HG02763 (cell line): Measurements from ENCODE around the gene PMEPA1.

ENCODE experiments used
- ATAC-seq: cut with Tn5 transposase; IDR thresholded peaks from one replicate; pipeline ENCODE4 v1.9.1; 2021; ENCODE audit warnings: mild to moderate bottlenecking, moderate library complexity; ENCODE audit not compliant: unreplicated experiment

Gene PMEPA1

DNA sequence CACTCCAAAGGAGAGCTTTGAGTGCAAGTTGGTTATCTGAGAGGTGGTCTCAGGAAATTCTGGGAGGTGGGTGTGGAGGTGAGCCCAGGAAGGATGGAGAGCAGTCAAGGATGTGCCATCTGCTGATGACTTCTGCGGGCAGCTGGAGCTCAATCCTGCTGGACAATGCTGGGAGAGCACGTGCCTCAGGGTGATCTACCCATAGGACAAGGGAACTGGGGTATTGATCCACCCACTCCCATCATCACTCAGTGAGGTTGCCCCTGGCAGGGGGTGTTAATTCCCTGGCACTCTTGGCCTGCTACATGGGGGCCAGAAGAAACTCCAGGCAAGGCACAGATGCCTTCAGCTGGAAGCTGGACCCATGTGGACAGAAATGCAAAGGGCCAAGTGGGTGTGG lies 82.5 kb downstream of the PMEPA1 start:
- ATAC-seq, result no peak

DNA sequence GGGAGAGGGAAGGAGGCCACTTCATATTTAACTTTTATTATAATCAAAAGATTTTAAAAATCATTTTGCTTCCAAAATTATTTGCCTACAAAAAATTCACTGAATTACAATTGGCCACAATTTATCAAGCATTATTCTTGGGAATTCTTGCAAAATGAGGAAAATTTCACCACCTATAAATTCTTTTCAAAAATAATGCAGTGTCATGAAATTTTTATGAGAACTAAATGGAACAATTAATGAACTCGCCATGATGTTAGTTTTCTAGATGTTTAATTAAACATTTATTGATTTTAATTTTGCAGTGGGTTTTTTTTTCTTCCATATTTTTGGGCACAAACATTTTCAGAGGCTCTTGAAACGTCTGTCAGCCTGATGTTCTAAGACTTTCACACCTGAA lies 83.8 kb downstream of the PMEPA1 start:
- ATAC-seq, result no peak

DNA sequence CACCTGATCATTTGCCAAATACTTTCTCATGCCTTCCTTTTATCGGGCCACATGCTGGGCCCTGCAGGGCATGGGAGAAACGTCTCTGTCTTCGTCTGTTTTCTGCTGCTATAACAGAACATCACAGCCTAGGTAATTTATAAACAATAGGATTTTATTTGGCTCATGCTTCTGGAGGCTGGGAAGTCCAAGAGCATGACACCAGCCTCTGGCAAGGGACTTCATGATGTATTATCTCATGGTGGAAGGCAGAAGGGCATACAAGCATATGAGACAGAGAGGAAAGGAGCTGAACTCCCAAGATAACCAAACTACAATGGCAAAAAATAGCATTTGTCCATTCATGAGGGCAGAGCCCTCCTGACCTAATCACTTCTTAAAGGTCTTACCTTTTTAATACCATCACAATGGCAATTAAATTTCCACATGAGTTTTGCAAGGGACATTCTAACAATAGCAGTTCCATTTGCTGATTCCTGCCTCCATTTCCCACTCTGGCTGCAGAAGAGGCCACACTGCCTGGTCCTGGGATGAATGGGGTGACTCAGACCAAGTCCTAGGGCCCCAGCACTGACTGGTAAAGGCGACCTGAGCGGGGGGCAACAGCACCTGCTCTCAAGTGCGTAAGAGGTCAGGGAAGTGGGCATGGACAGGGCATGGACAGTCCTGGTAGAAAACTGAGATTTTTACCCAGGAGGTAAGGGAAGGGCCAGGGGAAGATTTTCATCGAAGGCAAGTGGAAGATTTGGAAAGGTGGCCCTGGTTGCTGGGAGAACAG lies 84.4 kb downstream of the PMEPA1 start:
- ATAC-seq, result no peak

DNA sequence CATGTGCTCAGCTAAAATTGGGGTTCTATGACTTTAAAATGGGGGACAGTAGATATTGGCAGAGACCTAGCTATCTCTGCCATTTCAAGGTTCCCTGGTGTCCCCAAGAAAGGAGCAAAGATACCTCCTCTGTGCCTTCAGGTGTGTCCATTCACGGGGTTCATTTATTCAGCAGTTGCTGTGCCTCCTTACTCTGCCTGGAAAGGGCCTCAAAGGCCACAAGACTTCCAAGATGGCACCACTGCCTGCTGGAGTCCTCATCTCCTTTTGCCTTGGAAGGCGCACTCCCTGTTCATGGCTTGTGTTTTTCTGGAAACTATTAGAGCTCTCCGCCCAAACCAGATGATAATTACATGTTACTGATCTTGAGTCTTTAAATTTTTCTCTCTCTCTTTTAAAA lies 85.7 kb downstream of the PMEPA1 start:
- no peak for ATAC-seq

DNA sequence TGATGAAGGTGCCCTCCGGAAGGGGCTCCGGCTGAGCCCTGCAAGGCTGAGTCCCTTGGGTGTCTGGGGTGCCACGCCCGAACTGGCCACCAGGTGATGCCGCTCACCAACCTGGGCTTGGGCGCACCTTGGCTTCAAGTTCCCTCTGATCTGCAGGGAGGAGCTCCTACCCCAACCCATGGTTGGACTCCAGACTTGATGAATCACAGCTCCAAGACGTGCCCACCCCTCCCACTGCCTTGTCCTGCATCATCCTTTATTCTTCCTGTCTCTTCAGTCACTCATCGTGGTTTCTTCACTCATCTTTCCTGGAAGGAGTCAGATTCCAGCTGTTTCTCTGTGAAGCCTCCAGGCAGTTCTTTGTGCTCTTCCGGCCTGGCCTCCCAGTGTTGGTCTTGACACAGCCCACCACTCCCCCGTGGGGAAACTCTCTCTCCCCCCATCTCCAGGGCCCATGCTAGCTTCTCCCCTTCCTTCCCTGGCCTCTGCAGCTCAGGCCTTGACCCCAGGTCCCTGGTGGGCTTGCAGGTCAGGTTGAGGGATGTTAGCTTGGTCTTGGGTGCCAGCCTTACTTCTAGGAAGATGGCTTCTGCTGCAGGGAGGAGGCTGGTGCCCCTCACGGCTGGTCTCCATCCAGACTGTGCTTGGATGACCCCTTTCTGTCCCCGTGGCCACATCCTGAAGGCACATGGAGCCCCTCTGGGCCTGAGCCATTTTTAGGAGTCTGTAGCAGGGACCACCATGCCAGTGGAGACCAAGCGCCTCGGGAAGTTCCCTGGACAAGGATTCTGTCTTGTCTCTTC lies 87.0 kb downstream of the PMEPA1 start:
- no peak for ATAC-seq

DNA sequence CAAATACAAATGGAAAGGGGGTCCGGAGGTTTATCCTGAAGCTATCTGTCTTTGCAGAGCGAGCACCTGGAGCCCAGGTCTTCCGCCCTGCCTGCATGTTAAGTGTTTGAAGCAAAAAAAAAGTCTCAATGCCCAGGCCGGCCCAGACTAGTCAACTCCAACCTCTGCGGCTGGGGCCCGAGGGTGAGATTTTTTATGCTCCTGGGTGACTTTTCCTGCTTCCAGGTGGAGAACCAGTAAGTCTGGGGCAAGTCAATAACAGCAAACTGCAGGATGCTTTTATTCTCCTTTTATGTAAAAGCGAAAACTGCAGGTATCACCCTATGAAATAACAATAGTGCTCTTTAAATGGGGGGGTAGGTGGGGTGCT lies 87.6 kb downstream of the PMEPA1 start:
- ATAC-seq, result no peak

DNA sequence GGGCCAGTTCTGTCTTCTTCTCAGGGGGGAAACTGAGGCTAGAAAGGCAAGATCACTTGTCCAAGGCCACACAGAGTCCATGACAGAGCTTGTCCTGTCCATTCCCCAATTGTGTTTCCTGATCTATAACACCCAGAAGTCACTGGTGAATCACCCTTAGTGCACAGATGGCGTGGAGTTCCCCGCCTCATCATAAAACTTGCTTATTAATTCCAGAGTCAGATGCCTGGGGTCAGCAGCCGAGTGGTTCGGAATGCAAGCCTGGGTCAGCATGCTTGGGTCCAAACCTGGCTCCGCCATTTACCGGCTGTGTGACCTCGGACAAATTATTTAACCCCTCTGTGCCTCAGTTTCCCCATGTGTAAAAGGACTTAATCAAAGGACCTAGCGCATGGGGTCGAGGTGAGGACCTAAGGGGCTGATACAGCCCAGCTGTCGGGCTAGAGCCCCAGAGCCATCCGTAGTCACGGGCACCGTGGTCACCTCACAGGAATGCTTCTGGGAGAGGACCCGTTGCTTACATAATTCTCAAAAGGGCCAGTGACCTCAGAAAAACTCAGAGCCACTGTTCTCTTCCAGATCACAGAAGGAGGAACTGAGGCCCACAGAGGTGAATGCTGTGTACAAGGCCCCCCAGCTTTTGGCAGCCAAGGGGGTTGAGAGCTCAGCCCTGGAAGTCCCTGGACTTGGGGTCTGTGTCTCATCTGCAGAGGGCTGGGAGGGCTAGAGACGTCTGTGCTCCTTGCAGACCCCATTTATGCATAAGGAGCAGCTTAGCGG lies 88.2 kb downstream of the PMEPA1 start:
- no peak for ATAC-seq

DNA sequence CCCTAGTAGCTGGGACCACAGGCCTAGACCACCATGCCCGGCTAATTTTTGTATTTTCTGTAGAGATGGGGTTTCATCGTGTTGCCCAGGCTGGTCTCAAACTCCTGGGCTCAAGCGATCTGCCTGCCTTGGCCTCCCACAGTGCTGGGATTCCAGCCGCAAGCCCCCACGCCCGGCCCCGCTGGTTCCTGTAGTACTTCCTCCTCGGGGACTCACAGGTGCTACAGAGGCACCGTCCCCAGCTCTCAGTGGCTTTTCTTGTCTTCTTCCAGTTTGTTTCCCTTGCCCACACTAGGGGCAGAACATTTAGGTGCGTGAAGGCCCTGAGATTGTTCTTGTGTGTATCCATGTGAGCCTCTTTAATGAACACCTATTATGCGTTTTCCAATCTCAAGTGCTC lies 88.8 kb downstream of the PMEPA1 start:
- no peak for ATAC-seq

DNA sequence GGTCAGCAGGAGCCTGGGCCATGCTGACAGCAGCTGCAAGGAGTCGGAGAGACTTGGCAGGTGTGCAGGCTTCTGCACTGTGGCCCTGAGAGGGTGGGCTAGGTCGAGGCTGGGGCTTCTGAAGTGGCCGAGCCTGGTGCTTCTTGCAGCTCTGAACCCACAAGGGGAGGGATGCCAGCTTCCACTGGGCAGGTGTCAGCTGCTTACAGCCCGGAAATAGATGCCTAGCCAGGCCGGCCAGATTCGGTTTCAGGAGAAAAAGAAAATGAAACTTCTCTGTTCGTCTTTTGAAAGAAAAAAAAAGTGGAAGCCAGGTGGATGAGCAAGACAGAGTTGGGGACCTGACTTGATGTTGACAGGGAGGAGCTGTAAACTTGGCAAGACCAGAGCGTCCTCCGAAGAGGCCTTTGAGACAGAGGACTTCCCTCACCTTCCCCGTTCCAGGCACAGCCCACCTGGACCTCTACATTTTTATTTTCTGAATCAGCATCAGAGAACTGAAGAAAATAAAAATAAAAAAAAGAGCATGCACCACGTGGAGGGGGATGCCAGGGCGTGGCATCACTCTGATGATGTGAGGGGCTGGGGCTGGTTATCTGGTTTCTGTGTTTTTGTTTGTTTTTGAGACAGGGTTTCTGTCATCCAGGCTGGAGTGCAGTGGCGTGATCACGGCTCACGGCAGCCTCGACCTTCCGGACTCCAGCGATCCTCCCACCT lies 89.4 kb downstream of the PMEPA1 start, which contains the start of gene ZBP1:
ZBP1 (minus strand) TSS at position 153 of the 717 bp plus-strand sequence; CDS start at position 22, 131 bp downstream.
- peak; percentile 62 for ATAC-seq

DNA sequence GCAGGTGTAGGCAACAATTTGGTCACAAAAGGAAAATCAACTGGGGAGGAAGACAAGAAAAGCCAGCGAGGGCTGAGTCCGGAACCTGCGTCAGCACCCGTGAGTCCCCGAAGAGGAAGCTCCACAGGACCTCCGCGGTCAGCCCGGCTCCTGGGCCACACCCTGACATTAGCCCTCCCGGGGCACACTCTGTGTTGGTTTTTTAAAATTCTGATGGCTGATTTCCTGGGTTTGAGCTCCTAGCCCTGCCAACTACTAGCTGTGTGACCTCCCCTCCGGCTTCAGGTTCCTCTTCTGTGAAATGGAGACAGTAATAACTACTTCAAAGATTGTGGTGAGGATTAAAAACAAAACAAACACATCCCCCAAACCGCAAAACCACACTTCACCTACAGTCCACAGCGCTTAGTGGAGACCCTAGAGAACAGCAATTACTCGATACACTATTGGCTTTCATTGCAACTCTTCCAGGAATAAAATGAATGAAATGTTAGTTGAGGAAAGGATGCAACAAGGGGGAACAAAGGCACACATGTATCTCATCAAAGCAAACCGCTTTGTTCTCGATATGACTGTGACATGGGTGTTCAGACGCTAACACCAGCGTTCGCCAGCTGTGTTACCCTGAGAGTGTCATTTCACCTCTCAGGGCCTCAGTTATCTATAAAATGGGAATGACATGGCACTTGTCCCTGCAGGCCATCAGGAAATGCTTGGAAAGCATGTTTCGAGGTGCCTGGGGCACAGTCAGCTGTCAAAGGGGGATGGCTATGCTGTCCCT lies 90.6 kb downstream of the PMEPA1 start:
- ATAC-seq, result peak; percentile 47

DNA sequence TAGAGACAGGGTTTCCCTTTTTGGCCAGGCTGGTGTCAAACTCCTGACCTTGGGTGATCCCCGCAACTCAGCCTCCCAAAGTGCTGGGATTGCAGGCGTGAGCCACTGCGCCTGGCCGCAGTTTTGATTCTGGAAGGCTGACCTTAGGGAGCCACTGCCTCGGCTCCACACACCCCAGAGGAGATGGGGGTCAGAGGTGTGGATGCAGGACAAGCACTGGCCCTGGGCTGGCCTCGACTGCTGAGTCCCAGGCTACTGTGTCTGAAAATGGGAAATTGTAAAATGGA lies 91.1 kb downstream of the PMEPA1 start:
- ATAC-seq, result no peak

DNA sequence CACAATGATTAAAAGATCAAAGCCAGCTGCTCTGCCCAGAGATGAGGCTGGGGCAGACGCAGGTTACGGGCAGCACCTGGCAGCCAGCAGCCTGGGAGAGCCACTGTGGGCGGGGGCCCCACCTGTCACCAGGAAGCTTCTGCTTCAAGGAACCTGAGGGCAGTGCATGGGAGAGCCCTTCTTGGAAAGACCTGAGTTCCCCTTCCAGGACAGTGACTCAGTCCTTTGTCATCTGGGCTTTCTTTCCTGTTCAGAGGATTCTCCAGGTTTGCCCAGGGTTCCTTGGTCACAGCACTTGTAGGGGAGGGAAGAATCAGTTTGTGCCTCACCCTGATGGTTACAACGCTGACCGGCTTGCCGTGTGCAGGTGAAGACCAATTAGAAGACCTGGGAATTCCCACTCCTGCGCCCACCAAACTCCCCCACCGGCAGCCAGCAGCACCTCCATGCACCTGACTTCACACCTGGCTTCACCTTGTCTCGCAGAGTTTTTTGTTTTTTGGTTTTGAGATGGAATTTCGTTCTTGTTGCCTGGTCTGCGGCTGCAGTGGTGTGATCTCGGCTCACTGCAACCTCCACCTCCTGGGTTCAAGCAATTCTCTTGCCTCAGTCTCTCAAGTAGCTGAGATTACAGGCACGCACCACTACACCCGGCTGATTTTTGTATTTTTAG lies 91.6 kb downstream of the PMEPA1 start:
- no peak for ATAC-seq

DNA sequence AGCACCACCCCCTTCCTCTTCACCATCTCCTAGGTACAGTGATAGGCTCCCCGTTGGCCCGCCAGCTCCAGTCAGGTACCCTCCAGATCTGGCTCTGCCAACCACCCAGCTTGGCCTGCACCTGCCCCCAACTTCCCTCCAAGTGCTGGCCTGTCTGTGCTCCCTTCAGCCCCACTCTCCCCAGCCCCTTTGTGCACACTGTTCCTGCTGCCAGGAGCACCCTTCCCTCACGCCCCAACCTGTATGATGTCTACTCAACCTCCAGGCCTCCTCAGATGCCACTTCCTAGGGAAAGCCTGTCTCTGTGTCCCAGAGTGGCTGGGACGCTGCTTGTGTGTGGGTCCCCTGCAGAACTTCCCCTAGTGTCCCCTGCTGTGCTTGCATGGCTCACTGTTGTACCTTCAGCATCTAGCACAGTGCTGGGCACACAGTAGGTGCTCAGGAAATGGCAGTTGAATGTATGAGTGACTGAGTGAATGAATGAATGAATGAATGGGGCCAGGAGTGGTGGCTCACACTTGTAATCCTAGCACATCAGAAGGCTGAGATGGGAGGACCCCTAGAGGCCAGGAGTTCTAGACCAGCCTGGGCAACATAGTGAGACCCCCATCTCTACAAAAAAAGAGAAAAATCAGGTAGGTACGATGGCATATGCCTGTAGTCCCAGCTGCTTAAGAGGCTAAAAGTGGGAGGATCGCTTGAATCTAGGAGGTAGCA lies 92.6 kb downstream of the PMEPA1 start:
- ATAC-seq, result no peak

DNA sequence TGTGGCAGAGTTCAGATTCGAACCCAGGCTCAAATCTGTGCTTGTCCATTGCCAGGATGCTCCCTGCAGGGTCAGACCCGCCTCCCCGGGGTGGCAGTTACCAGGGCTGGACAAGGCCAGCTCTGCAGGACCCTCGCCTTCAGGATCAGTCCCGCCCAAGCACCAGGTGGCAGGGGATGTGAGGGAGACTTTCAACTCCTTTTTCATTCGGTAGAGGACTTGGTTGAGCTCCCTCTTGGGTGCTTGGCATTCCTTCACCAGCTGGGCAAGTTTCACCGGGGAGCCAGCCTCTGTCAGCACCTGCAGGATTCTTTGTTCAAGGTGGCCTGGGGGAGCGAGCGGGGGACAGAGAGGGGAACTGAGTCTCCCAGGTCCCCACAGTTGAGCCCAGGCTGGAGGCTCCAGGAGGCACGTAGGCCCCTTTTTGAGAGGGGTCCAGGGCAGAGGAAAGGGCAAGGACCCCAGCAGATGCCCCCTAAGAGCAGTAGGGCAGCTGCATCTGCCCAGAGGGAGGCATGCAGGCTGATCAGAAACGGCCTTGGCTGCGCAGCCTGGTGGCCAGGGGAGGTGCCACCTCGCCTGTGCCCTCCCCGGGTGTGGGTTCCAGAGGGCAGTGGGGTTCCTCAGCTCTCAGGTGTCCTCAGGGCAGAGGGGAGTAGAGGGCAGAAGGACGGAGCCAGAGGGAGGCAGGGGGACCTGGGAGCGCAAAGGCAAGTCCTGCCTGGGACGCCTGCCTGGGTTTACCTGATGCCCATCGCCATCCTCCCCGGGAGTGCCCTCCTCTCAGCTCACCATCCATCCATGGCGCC lies 93.5 kb downstream of the PMEPA1 start:
- no peak for ATAC-seq

DNA sequence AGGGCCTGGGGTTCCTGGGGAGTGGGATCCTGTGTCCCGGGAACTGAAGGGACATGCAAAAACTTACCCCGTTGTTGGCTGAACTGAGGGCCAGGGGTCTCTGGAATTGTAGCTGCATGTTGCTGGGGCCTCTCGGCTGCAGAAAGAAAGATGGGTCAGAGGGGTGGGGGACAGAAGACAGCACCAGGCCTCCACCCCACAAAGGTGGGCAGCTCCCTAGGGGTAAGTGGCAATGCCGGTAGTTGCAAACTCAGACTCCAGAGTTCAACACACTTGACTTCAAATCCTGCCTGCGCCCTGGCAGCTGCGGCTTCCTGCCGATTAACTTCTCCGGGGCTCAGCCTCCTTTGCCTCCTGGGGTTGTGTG lies 94.4 kb downstream of the PMEPA1 start:
- no peak for ATAC-seq

DNA sequence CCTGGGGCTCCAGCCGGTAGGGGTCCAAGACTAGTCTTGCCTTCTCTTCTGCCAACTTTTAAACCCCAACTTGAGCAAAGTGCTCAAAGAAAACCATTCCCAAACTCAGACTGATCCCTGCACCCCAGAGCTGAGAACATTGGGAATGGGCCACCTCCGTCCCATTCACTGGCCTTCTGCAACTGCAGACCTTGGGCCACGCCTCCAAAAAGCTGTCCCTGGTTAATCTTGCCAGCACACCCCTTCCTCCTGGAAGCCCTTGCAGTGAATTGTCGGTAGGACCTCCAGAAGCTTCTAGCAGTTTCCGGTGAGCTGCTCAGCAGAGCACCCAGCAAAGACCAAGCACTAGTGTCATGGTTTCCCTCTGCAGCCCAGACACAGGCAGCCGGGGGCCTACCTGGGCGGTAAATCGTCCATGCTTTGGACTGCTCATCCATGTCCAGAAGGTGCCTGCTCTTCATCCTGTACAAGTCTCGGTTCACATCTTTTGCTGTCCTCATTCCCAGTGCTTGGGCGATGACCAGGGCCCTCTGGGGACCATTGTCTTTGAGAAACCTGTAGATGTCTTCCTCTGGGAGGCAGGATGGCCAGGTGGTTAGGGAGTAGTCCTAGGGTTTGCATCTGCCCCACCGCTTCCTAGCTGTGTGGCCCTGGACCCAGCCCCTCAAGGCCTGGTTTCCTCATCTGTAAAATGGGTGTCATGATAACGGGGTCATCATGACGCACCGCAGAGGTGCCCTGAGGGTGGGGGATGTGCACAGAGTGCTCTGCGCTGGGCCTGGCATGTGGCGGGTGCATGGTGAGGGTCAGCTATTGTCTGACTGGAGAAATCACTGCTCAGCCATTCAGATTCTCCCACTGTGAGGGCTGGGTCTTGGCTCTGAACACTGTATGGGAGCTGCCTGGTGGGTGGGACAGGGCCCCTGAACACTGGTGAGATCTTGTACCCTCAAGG lies 95.0 kb downstream of the PMEPA1 start:
- ATAC-seq, result no peak

DNA sequence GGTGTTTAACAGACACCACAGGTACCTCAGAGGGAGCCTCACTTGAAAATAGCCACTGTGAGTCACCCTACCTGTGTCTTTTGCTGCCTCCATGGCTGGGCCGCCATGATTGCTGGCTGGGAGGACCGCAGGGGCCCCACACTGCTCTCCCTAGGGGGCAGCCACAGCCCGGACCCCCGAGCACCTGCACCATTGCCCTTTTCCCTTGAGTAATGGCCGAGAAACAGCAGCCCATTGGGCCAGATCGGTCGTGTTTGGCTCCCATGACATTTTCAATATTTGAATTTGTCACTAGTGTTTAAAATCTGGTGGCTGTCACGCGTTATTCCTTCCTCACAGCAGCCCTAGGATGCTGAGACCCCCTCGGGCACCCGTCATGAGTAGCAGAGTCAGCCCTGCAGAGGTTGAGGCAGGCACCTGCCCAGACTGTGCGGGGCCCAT lies 96.3 kb downstream of the PMEPA1 start:
- ATAC-seq, result no peak
